H1 (cell line): ENCODE results near the gene TEK. TPM values are rescaled to one million over a fixed set of nuclear protein-coding genes. Genes with fewer than 3 reads are reported as not detected.

ENCODE experiments used
- CTCF ChIA-PET: fragments of 300-600 bp; sonication (Branson Sonifier 250); formaldehyde crosslinking; loops from one replicate; lab custom pipeline; 2021; ENCODE audit not compliant: partially characterized antibody; lab: Charles Lee
- POLR2A ChIA-PET: fragments of 300-600 bp; sonication (Branson Sonifier 250); formaldehyde crosslinking; loops from one replicate; lab custom pipeline; 2021; ENCODE audit warnings: inconsistent platforms; ENCODE audit not compliant: partially characterized antibody; lab: Charles Lee
- DNase-seq, 2 experiments: peaks; one replicate each; pipeline versions ENCODE4 v3.0.0 to v3.0.0-alpha.2; 2010 to 2022; ENCODE audit warnings: low spot score in 2 of 2, low read depth in 1 of 2, mixed read lengths in 1 of 2
- FAIRE-seq: peaks from 2 replicates; lab custom pipeline; 2011; peaks lifted over from hg19 to GRCh38; lab: Jason Lieb, UNC
- H2AFZ ChIP-seq: 2 replicates; pipeline ENCODE4 v1.8.1; 2012; ENCODE audit warnings: low read length, inconsistent platforms
- H2AK5ac ChIP-seq: 2 replicates; pipeline ENCODE4 v1.6.1; 2013; ENCODE audit warnings: low read depth, low read length
- H2BK120ac ChIP-seq: replicated peaks from 2 replicates; pipeline ENCODE3; 2013; ENCODE audit warnings: low read depth, low read length, inconsistent platforms
- H2BK12ac ChIP-seq: 2 replicates; pipeline ENCODE4 v1.6.1; 2013; ENCODE audit warnings: low read depth, low read length
- H2BK15ac ChIP-seq: 2 replicates; pipeline ENCODE4 v1.6.1; 2013; ENCODE audit warnings: low read length
- H2BK20ac ChIP-seq: 2 replicates; pipeline ENCODE4 v1.6.1; 2013; ENCODE audit warnings: low read length
- H2BK5ac ChIP-seq: 2 replicates; pipeline ENCODE4 v1.6.1; 2013; ENCODE audit warnings: low read depth, low read length
- H3K14ac ChIP-seq: 2 replicates; pipeline ENCODE4 v1.6.1; 2013; ENCODE audit warnings: inconsistent platforms; ENCODE audit not compliant: insufficient read length
- H3K18ac ChIP-seq: 2 replicates; pipeline ENCODE4 v1.6.1; 2013; ENCODE audit warnings: low read length; ENCODE audit errors: extremely low read depth
- H3K23ac ChIP-seq: 2 replicates; pipeline ENCODE4 v1.6.1; 2013; ENCODE audit warnings: inconsistent platforms; ENCODE audit not compliant: insufficient read length
- H3K23me2 ChIP-seq: 2 replicates; pipeline ENCODE4 v1.6.1; 2013; ENCODE audit warnings: low read depth, low read length
- H3K27ac ChIP-seq: 2 replicates; pipeline ENCODE4 v1.6.1; 2011; ENCODE audit warnings: low read depth, low read length, inconsistent platforms
- H3K27me3 ChIP-seq, 4 experiments: replicated peaks in 1 of 4; 1 replicate in 1 of 4; 2 replicates in 3 of 4; pipeline versions ENCODE4 v1.6.1 to v1.8.1; 2011 to 2013; ENCODE audit warnings: low read length in 3 of 4, mild to moderate bottlenecking in 3 of 4, inconsistent platforms in 2 of 4, mixed read lengths in 2 of 4, moderate library complexity in 1 of 4; ENCODE audit not compliant: control insufficient read depth in 3 of 4, insufficient read depth in 3 of 4; ENCODE audit errors: extremely low read depth in 1 of 4
- H3K36me3 ChIP-seq, 4 experiments: 2 replicates each; pipeline versions ENCODE4 v1.6.1 to v1.8.1; 2011 to 2013; ENCODE audit warnings: mild to moderate bottlenecking in 4 of 4, low read length in 3 of 4, moderate library complexity in 2 of 4, control low read depth in 1 of 4, inconsistent platforms in 1 of 4; ENCODE audit not compliant: insufficient read depth in 4 of 4, control insufficient read depth in 2 of 4
- H3K4ac ChIP-seq: replicated peaks from 2 replicates; pipeline ENCODE3; 2013; ENCODE audit warnings: low read length, low read depth, mixed read lengths, inconsistent platforms; ENCODE audit not compliant: insufficient read length
- H3K4me1 ChIP-seq, 4 experiments: replicated peaks in 1 of 4; 1 replicate in 1 of 4; 2 replicates in 3 of 4; pipeline versions ENCODE4 v1.6.1 to v1.8.1; 2011 to 2013; ENCODE audit warnings: low read length in 3 of 4, inconsistent platforms in 2 of 4, mixed read lengths in 1 of 4; ENCODE audit not compliant: insufficient read depth in 4 of 4, control insufficient read depth in 3 of 4
- H3K4me2 ChIP-seq, 2 experiments: 2 replicates each; pipeline versions ENCODE4 v1.6.1 to v1.8.1; 2011 to 2013; ENCODE audit warnings: low read depth in 2 of 2, low read length in 2 of 2, control low read depth in 1 of 2, inconsistent platforms in 1 of 2, mild to moderate bottlenecking in 1 of 2; ENCODE audit not compliant: insufficient read depth in 1 of 2
- H3K4me3 ChIP-seq, 4 experiments: fragments of 200-600, 300-600 bp in 1 of 4; sonication (generic), shearing (Covaris generic), sonication (Bioruptor Twin) in 1 of 4; 2 replicates each; pipeline versions ENCODE4 v1.5.1 to v1.8.1; 2011 to 2016; ENCODE audit warnings: low read length in 4 of 4, low read depth in 3 of 4, control low read depth in 2 of 4, inconsistent platforms in 2 of 4, mild to moderate bottlenecking in 2 of 4, mixed read lengths in 1 of 4, moderate library complexity in 1 of 4; ENCODE audit not compliant: insufficient read depth in 2 of 4; ENCODE audit errors: extremely low read depth in 1 of 4
- H3K56ac ChIP-seq: replicated peaks from 2 replicates; pipeline ENCODE3; 2013; ENCODE audit warnings: low read depth, mild to moderate bottlenecking, mixed read lengths, low read length, inconsistent platforms; ENCODE audit not compliant: insufficient read length
- H3K79me1 ChIP-seq: 2 replicates; pipeline ENCODE4 v1.6.1; 2013; ENCODE audit warnings: low read depth, low read length, control low read depth
- H3K79me2 ChIP-seq, 2 experiments: 2 replicates each; pipeline versions ENCODE4 v1.6.1 to v1.8.1; 2012 to 2013; ENCODE audit warnings: low read length in 2 of 2, mild to moderate bottlenecking in 2 of 2, inconsistent platforms in 1 of 2; ENCODE audit not compliant: insufficient read depth in 2 of 2, control insufficient read depth in 1 of 2
- H3K9ac ChIP-seq, 4 experiments: replicated peaks in 1 of 4; 1 replicate in 1 of 4; 2 replicates in 3 of 4; pipeline versions ENCODE4 v1.6.1 to v1.8.1; 2011 to 2013; ENCODE audit warnings: low read depth in 3 of 4, low read length in 3 of 4, control low read depth in 2 of 4, mild to moderate bottlenecking in 2 of 4, moderate library complexity in 2 of 4, inconsistent platforms in 1 of 4; ENCODE audit errors: extremely low read depth in 1 of 4
- H3K9me3 ChIP-seq, 2 experiments: 2 replicates each; pipeline versions ENCODE4 v1.6.1 to v1.8.1; 2012 to 2013; ENCODE audit warnings: mild to moderate bottlenecking in 2 of 2, moderate library complexity in 2 of 2, control low read depth in 1 of 2, inconsistent platforms in 1 of 2, low read depth in 1 of 2, low read length in 1 of 2, mixed read lengths in 1 of 2; ENCODE audit not compliant: insufficient read depth in 2 of 2
- H4K20me1 ChIP-seq, 2 experiments: replicated peaks in 1 of 2; 2 replicates each; pipeline versions ENCODE3 to v1.8.1; 2011 to 2013; ENCODE audit warnings: inconsistent platforms in 2 of 2, low read length in 2 of 2, mild to moderate bottlenecking in 1 of 2; ENCODE audit not compliant: insufficient read depth in 2 of 2, control insufficient read depth in 1 of 2
- H4K5ac ChIP-seq: 2 replicates; pipeline ENCODE4 v1.6.1; 2013; ENCODE audit warnings: low read length, low read depth, mixed read lengths, inconsistent platforms; ENCODE audit not compliant: insufficient read length
- H4K8ac ChIP-seq: 2 replicates; pipeline ENCODE4 v1.8.0; 2013; ENCODE audit warnings: mild to moderate bottlenecking, moderate library complexity, low read length, inconsistent platforms; ENCODE audit not compliant: insufficient read depth; ENCODE audit errors: extremely low read depth
- H4K91ac ChIP-seq: replicated peaks from 2 replicates; pipeline ENCODE3; 2013; ENCODE audit warnings: low read length, mixed read lengths, inconsistent platforms; ENCODE audit not compliant: insufficient read length
- CTCF ChIP-seq, 3 experiments: IDR thresholded peaks; 1 replicate in 2 of 3; 2 replicates in 1 of 3; pipeline versions ENCODE4 v1.5.1 to v1.6.1; 2011; ENCODE audit warnings: low read length in 3 of 3, mild to moderate bottlenecking in 3 of 3, inconsistent platforms in 2 of 3, low read depth in 1 of 3, moderate library complexity in 1 of 3; ENCODE audit not compliant: insufficient read depth in 1 of 3; ENCODE audit errors: control extremely low read depth in 1 of 3
- RAD21 ChIP-seq, 2 experiments: IDR thresholded peaks in 1 of 2; conservative IDR thresholded peaks in 1 of 2; 2 replicates each; pipeline ENCODE4 v1.6.1; 2011; ENCODE audit warnings: low read depth in 2 of 2, low read length in 2 of 2, improper control_type of control experiment in 1 of 2, inconsistent platforms in 1 of 2, mild to moderate bottlenecking in 1 of 2, moderate library complexity in 1 of 2
- YY1 ChIP-seq: IDR thresholded peaks from 2 replicates; pipeline ENCODE4 v1.6.1; 2011; ENCODE audit warnings: low read depth, mild to moderate bottlenecking, low read length
- WGBS, 2 experiments: shearing (Covaris generic) in 1 of 2; methylation state at CpG; one replicate each; pipeline versions ENCODE4 v1.1.6 to v1.1.7; 2013 to 2015; ENCODE audit warnings: low lambda C conversion rate in 2 of 2, mixed read lengths in 2 of 2, inconsistent platforms in 1 of 2, low coverage in 1 of 2, missing lambda C conversion rate in 1 of 2; ENCODE audit not compliant: insufficient replicate concordance in 2 of 2, insufficient coverage in 1 of 2, insufficient read length in 1 of 2; ENCODE audit errors: extremely low coverage in 1 of 2, missing lambda C conversion rate in 1 of 2; 5-methylcytosine and 5-hydroxymethylcytosine counted together
- polyA plus RNA-seq, 7 experiments: library from polyadenylated mRNA; depleted of rRNA in 3 of 7; stranded (reverse) in 5 of 7; unstranded in 2 of 7; fragments of >200 nt in 5 of 7; fragments of 200-250 nt in 2 of 7; gene quantifications; 1 replicate in 5 of 7; 2 replicates in 1 of 7; 4 replicates in 1 of 7; pipeline versions ENCODE4 v1.2.1 to v1.2.3, GENCODE V29; 2011 to 2013; ENCODE audit warnings: missing spikeins in 2 of 7, mixed read lengths in 2 of 7
- total RNA-seq: library from RNA; stranded (reverse); fragmentation: NEBNext Ultra II Directional; extraction: Animal tissue kit (Norgen Biotek cat#: 25700); gene quantifications from 2 replicates; pipeline ENCODE4 v1.2.1, GENCODE V29; 2021

The TEK gene
- total and polyA plus RNA-seq, 2 of the 8 experiments (the other 6 are each of a cell fraction or from before 2014, with no cell fraction given): 11.0 to 35.8 TPM

GRCh38 chr9:27157736-27158135 lies 48.7 kb downstream of the TEK start:
- no peaks in the 10 kb centered on the region for H3K79me1 ChIP-seq
- H3K4me2 ChIP-seq: no peak overlapping the region
- no peak overlapping the region for H3K23ac ChIP-seq
- TF ChIP-seq RAD21 (IDR thresholded peaks at IDR 0.05 in 1 of 2, conservative IDR thresholded peaks at IDR 0.05 in 1 of 2; ENCODE audit: low read depth in 2 of 2, low read length in 2 of 2) (peak; percentile 33 to 44; a peak in 3 of 4 replicates), YY1 (no peak), CTCF (IDR thresholded peaks at IDR 0.05; ENCODE audit: control extremely low read depth in 1 of 3, insufficient read depth in 1 of 3, low read depth in 1 of 3, low read length in 3 of 3) (peak; percentile 43 to 56 (median 56))
- no peak overlapping the region for H3K56ac ChIP-seq
- H4K5ac ChIP-seq: no peak overlapping the region
- ChIA-PET CTCF (interaction anchor here (0.5 to 4.4 kb wide), 6 partner anchors 12 to 456 kb away, joined by 3 to 33 read pairs (median 4); no protein-coding TSS in a partner anchor), POLR2A (no interaction called here)
- DNase-seq: no peak
- no peak overlapping the region for H3K18ac ChIP-seq
- H3K36me3 ChIP-seq: no peaks in the 10 kb centered on the region; a peak in 1 of 8 replicates
- no peak overlapping the region for H2BK5ac ChIP-seq
- H3K14ac ChIP-seq: no peak overlapping the region
- H4K91ac ChIP-seq: no peak overlapping the region
- H2AFZ ChIP-seq: no peak overlapping the region
- no peak overlapping the region for H2BK15ac ChIP-seq
- no peak overlapping the region for H3K4ac ChIP-seq
- H4K20me1 ChIP-seq: peaks cover 0 to 2% of the 10 kb centered on the region in 2 experiments
- no peak overlapping the region for H3K9ac ChIP-seq
- H3K23me2 ChIP-seq: no peaks in the 10 kb centered on the region
- no peak overlapping the region for H2BK120ac ChIP-seq
- H2BK20ac ChIP-seq: no peak overlapping the region
- peak; percentile 19 for FAIRE-seq
- H2BK12ac ChIP-seq: no peak overlapping the region
- H3K27me3 ChIP-seq: no peaks in the 10 kb centered on the region
- H2AK5ac ChIP-seq: no peak overlapping the region
- H3K9me3 ChIP-seq: no peaks in the 10 kb centered on the region
- no peak overlapping the region for H3K27ac ChIP-seq
- no peaks in the 10 kb centered on the region for H3K4me1 ChIP-seq
- no peaks in the 10 kb centered on the region for H3K79me2 ChIP-seq
- WGBS, 2 experiments: 80% methylated on average over 6 of the region's 6 CpGs; no CpG with 5 or more reads in 1 of the 2 experiments
- H4K8ac ChIP-seq: no peak overlapping the region
- no peak overlapping the region for H3K4me3 ChIP-seq
